Iris pigment epithelial cell (primary cell): ENCODE data around the gene CDH16.
"Not testable (repeated sequence)": the region's sequence is repeated elsewhere in the genome, so short reads cannot be mapped to it uniquely, and the experiment has no call there.

ENCODE experiments used
- DNase-seq: peaks from one replicate; pipeline ENCODE4 v3.0.0-alpha.2; 2011; ENCODE audit warnings: low read depth

Gene CDH16

GRCh38 chr16:66946974-66947301 lies 28.3 kb upstream of the CDH16 start:
- DNase-seq: no peak

DNA sequence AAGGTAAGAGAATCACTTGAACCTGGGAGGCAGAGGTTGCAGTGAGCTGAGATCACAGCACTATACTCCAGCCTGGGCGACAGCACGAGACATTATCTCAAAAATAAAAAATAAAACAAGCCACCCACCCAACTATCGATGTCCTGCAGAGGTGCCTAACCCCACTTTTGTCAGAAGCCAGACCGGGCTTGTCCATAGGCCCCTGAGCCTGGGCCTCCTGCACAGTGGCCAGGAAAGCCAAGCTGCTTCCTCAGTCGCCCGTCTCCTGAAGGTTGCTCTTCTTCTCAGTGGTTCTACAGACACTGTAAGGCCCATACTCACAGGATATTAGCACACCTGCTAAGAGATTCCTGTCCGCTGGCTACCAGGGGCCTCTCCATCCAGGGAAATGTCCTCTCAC lies 27.9 kb upstream of the CDH16 start:
- no peak for DNase-seq

DNA sequence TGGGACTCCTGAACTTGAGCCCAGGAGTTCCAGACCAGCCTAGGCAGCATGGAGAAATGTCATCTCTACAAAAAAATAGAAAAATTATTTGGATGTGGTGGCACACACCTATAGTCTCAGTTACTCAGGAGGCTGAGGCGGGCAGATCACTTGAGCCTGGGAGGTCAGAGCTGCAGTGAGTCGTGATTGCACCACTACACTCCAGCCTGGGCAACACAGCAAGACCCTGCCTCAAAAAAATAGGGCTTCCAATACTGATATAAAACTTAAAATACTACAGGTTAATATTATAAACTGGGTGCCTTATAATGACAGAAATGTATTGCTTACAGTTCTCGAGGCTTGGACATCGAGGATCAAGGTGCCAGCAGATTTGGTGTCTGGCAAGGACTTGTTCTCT lies 27.3 kb upstream of the CDH16 start:
- DNase-seq: no peak

- not testable (repeated sequence) for DNase-seq
Measured at GRCh38 chr16:66944971-66945370, 26.3 kb upstream of the CDH16 start.

DNA sequence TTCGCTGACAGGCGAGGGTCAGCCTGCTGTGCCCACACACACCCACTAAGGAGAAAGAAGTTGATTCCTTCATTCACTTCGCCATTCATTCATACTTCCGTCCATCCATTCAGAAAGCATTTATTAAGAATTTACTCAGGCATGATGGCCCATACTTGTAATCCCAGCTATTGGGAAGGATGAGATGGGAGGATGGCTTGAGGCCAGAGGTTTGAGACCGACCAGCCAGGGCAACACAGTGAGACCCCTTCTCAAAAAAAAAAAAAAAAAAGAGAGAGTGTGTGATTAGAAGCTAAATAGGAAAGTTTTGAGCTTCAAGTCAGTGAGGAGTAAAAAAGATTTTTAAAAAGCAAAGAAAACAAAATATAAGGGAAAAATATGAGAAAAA lies 25.4 kb upstream of the CDH16 start:
- DNase-seq: no peak

GRCh38 chr16:66943426-66944053 lies 24.9 kb upstream of the CDH16 start:
- no peak for DNase-seq

- no peak for DNase-seq
Measured at GRCh38 chr16:66942981-66943380, 24.3 kb upstream of the CDH16 start.

DNA sequence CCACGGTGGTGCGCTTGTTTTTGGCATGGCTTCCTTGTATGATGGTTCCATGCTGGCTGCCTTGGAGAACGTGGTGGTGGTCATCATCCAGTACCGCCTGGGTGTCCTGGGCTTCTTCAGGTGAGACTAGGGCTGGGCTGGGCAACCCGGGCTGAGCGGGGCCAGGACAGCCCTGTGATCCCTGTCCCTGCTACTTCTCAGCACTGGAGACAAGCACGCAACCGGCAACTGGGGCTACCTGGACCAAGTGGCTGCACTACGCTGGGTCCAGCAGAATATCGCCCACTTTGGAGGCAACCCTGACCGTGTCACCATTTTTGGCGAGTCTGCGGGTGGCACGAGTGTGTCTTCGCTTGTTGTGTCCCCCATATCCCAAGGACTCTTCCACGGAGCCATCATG lies 21.6 kb upstream of the CDH16 start:
- DNase-seq: no peak

GRCh38 chr16:66939366-66939765 lies 20.7 kb upstream of the CDH16 start:
- no peak for DNase-seq

DNA sequence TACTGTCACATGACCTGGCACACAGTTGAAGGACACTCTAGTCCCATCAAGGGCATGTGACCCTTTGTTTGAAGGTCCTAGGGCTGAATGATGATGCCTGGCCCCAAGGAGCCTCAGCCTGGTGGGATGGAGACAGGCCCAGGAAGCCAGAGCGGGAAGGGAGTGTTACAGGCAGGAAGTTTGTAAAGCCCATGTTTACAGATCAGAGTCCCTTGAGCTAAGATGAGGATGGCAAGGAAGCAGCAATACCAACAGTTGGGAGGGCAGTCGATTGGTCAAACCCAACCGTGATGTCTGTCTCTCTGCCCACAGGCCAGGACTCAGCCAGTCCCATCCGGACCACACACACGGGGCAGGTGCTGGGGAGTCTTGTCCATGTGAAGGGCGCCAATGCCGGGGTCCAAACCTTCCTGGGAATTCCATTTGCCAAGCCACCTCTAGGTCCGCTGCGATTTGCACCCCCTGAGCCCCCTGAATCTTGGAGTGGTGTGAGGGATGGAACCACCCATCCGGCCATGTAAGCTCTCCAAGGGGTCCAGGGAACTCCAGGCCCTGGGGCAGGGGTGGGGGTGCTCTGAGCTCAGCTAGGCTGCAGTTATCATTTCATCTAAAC lies 19.1 kb upstream of the CDH16 start:
- DNase-seq: no peak

GRCh38 chr16:66936889-66937554 lies 18.3 kb upstream of the CDH16 start:
- DNase-seq: no peak

DNA sequence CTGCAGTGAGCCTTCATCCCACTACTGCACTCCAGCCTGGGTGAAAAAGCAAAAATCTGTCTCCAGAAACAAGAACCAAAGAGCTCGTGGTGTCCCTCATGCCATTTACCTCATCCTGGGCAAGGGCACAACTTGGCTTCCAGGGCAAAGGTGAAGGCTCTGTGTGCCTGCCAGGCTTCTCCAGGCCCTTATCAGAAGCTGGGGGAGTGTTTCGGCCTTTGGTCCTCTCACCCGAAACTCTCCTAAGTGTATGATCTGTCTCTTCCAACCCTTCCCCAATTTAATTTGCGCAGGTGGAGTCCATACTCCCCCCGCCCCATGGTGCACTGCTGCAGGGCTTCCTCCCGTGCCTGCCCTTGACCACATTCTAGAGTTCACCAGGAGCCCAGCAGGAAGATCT lies 17.8 kb upstream of the CDH16 start:
- DNase-seq: no peak

- peak; percentile 35 for DNase-seq
Measured at GRCh38 chr16:66935314-66936011, 16.8 kb upstream of the CDH16 start, which contains the start of gene CES2. TSS of gene CES2 (plus strand) at chr16:66935516. CDS start at chr16:66935636, 120 bp downstream.

GRCh38 chr16:66934839-66935313 lies 16.2 kb upstream of the CDH16 start:
- DNase-seq: not testable (repeated sequence)

DNA sequence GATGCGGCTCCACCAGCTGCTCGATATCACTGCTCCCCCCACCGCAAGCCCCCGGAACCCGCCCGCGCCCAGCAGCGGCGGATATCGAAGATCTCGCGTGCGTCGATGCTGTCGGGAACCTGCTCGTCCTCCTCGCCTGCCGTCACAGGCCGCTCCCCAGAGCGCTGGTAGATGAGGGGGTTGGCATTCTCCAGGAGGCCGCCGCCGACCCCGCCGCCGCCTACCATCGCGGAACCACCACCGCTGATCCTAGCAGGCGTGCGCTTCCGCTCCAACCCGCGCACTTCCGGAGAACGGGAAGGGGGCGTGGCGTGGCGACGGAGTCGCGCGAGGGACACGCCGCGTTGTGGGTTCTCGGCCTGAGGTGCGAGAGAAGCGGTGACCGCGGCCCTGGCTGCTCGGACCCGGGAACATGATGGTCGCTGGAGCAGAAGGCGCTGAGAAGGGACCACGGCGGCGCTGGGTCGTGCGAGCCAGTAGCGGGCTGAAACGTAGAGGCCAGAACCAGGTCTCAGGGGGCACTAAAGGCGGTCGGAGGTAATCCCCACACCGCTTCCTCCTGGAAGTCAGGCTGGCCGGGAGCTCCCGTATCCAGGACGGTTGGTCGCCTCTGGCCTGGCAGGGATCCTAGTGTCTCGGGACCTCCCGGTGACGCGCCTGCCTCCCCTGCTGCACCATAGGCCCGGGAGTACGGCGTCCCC lies 15.6 kb upstream of the CDH16 start, which contains the start of gene CIAO2B:
CIAO2B (minus strand) TSS at position 265 of the 701 bp plus-strand sequence; CDS start at position 227, 38 bp downstream.
- peak; percentile 84 for DNase-seq

DNA sequence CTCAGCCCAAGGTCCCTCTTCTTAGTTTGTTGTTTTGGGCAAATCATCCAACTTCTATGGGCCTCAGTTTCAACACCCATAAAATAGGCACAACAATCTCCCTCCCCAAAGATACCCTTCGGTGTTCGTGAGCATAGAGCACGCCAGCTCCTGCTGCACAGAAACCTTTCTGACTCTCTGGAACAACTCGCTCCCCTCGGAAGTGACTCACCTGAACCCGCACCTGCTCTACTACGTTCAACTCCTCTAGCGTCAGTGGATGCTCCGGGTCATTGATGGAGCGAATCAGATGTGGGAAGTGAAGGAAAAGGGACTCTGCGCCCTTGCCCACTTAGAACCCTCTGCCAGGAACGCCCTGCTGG lies 15.1 kb upstream of the CDH16 start:
- DNase-seq: no peak

GRCh38 chr16:66932076-66932475 lies 13.4 kb upstream of the CDH16 start:
- no peak for DNase-seq

DNA sequence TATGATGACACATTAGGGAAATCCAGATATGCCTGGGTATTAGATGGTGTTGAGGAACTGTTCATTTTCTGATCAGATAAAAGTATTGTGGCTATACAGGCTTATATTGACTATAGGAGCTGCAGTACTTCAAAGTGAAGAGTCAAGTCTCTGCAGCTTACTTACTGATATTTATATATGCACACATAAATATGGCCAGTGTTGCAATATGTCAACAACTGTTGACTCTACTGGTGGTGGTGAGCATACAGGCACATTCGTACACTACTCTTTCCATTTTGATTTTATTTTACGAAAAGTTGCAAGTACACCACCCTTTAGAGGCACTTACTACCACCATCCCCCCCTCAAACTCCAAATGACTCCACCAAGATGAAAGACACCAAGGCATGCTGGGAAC lies 13.0 kb upstream of the CDH16 start:
- no peak for DNase-seq

GRCh38 chr16:66930189-66930588 lies 11.5 kb upstream of the CDH16 start:
- peak; percentile 80 for DNase-seq

DNA sequence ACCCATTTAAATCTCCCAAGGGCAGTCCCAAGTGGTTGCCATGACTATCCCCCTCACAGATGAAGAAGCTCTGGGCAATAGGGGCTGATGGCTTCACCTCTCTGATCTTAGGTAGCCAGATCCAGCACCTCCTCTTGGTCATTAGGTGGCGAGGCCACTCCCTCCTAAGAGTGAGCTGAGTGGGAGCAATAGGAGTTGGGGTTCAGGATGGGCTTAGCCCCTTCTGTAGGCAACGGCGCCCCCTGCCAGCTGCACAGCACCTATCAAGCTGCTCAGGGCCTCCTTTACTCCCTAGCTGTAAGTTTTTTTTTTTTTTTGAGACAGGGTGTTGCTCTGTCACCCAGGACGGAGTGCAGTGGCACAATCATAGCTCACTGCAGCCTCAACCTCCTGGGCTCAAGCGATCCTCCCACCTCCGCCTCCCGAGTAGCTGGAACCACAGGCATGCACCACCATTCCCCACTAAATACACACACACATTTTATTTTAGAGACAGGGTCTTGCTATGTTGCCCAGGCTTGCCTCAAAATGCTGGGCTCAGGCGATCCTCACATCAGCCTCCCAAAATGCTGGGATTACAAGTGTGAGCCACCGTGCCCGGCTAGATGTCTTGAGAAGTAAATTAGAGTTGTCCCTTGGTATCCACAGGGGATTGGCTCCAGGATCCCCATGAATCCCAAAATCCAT lies 10.2 kb upstream of the CDH16 start:
- DNase-seq: peak; percentile 52

DNA sequence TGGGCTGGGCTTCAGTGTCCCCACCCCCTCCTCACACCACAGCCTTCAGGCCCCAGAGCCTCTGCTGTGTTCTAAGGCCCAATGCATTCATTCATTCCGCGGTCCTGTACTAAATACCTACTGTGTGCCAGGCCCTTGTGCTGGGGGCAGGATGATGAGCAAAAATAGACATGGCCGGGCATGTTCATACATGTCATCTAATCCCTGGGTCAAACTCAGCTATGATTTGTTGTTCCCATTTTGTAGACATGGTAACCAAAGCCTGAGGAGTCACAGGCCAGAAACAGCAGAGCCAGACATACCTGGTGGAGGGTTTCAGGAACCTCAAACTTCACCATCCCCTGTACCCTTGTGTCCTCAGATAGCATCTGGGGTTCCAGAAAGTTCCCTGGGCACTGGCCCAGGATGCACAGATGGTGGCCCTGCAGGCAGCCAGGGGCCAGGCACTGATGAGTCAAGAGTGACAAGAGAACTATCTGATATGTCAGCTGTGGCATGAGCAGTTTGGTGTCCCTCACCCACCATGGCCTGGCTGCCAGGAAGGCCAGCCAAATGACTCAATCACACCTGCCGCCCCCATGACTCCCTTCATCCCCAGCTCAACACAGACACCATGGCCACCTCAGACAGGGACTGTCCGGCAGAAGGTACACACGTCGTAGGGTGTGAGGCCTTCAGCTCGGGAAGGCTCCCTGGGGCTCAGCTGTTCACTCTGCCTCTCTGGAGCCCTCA lies 9.4 kb upstream of the CDH16 start:
- DNase-seq: no peak
